PC-3 (cell line): Measurements from ENCODE around the gene POLR1D. TPM values are rescaled to one million over a fixed set of nuclear protein-coding genes. Genes with fewer than 3 reads are reported as not detected.

Experiments
- ATAC-seq: fragments of 200-7000 bp; cut with Tn5 transposase; 2 replicates; pipeline ENCODE4 v1.9.1; 2020; ENCODE audit warnings: mild to moderate bottlenecking, moderate library complexity
- BruUV-seq: library from RNA; stranded (reverse); fragments of 400-500 nt; replicated peaks from 2 replicates; lab custom pipeline; 2021; lab: Mats Ljungman, UMichigan
- CTCF ChIA-PET: fragments of 300-600 bp; sonication (Branson Sonifier 250); formaldehyde crosslinking; loops from one replicate; lab custom pipeline; 2022; ENCODE audit warnings: antibody characterized with exemption; lab: Charles Lee
- POLR2A ChIA-PET: fragments of 300-600 bp; sonication (Branson Sonifier 250); formaldehyde crosslinking; loops from one replicate; lab custom pipeline; 2022; ENCODE audit warnings: antibody characterized with exemption; ENCODE audit not compliant: unreplicated experiment; lab: Charles Lee
- DNase-seq: peaks from one replicate; pipeline ENCODE4 v3.0.0-alpha.2; 2015
- H2AFZ ChIP-seq: fragments of 300-600 bp; sonication (generic); 2 replicates; pipeline ENCODE4 v1.6.0; 2016; ENCODE audit warnings: antibody characterized with exemption, low read length
- H3F3A ChIP-seq: fragments of 300-600 bp; sonication (generic); one replicate; pipeline ENCODE4 v1.6.0; 2017; ENCODE audit warnings: antibody characterized with exemption, low read length, control low read depth, mild to moderate bottlenecking; ENCODE audit not compliant: unreplicated experiment
- H3K27ac ChIP-seq: fragments of 300-600 bp; sonication (generic); 2 replicates; pipeline ENCODE4 v1.5.1; 2016; ENCODE audit warnings: mild to moderate bottlenecking, low read length
- H3K27me3 ChIP-seq: fragments of 300-600 bp; sonication (generic); 2 replicates; pipeline ENCODE4 v1.6.1; 2016; ENCODE audit warnings: low read length, mixed read lengths
- H3K36me3 ChIP-seq: fragments of 300-600 bp; sonication (generic); 2 replicates; pipeline ENCODE4 v1.6.1; 2016; ENCODE audit warnings: low read depth, mixed run types, low read length, mixed read lengths
- H3K4me1 ChIP-seq: fragments of 300-600 bp; sonication (generic); 2 replicates; pipeline ENCODE4 v1.5.1; 2016; ENCODE audit warnings: low read length; ENCODE audit not compliant: insufficient read depth
- H3K4me2 ChIP-seq: fragments of 300-600 bp; sonication (generic); 2 replicates; pipeline ENCODE4 v1.6.0; 2016; ENCODE audit warnings: low read length
- H3K4me3 ChIP-seq: fragments of 300-600 bp; sonication (generic); 2 replicates; pipeline ENCODE4 v1.5.1; 2016; ENCODE audit warnings: mild to moderate bottlenecking, low read length, mixed read lengths
- H3K79me2 ChIP-seq: fragments of 300-600 bp; sonication (generic); 2 replicates; pipeline ENCODE4 v1.6.1; 2017; ENCODE audit warnings: low read length, mixed read lengths
- H3K9ac ChIP-seq: fragments of 300-600 bp; sonication (generic); 2 replicates; pipeline ENCODE4 v1.6.0; 2016; ENCODE audit warnings: mild to moderate bottlenecking, low read length
- H3K9me2 ChIP-seq: fragments of 300-600 bp; sonication (generic); replicated peaks from 2 replicates; pipeline ENCODE4 v1.6.1; 2016; ENCODE audit warnings: mixed run types, low read length, mixed read lengths
- H3K9me3 ChIP-seq: fragments of 300-600 bp; sonication (generic); 2 replicates; pipeline ENCODE4 v1.6.1; 2016; ENCODE audit warnings: low read length, mixed read lengths
- H4K20me1 ChIP-seq: fragments of 300-600 bp; sonication (generic); 2 replicates; pipeline ENCODE4 v1.6.1; 2016; ENCODE audit warnings: low read length, mixed read lengths
- EZH2 ChIP-seq: fragments of 300-600 bp; sonication (generic); IDR thresholded peaks from one replicate; pipeline ENCODE4 v1.6.1; 2017; ENCODE audit warnings: antibody characterized with exemption, mild to moderate bottlenecking, low read length; ENCODE audit not compliant: unreplicated experiment
- EZH2phosphoT487 ChIP-seq: fragments of 300-600 bp; sonication (generic); IDR thresholded peaks from 2 replicates; pipeline ENCODE4 v1.6.1; 2018; ENCODE audit warnings: mild to moderate bottlenecking, antibody characterized with exemption, low read length, borderline replicate concordance
- intact Hi-C: fragments of 100-400 bp; cut with micrococcal nuclease; formaldehyde crosslinking; loops from 2 replicates; pipeline ENCODE4 v1.9.0; 2023
- total RNA-seq: library from RNA; depleted of rRNA; stranded (reverse); fragments of >200 nt; gene quantifications from 2 replicates; pipeline ENCODE4 v1.2.3, GENCODE V29; 2014
- TF ChIP-seq, protein P1 (sequence below): fragments of 300-600 bp; sonication (generic); conservative IDR thresholded peaks from 2 replicates; pipeline ENCODE4 v1.5.1; 2017; ENCODE audit warnings: antibody characterized with exemption, low read depth, mild to moderate bottlenecking, low read length

POLR1D gene
- total RNA-seq, 1 experiment from 2014 or later = 97.9 TPM

DNA sequence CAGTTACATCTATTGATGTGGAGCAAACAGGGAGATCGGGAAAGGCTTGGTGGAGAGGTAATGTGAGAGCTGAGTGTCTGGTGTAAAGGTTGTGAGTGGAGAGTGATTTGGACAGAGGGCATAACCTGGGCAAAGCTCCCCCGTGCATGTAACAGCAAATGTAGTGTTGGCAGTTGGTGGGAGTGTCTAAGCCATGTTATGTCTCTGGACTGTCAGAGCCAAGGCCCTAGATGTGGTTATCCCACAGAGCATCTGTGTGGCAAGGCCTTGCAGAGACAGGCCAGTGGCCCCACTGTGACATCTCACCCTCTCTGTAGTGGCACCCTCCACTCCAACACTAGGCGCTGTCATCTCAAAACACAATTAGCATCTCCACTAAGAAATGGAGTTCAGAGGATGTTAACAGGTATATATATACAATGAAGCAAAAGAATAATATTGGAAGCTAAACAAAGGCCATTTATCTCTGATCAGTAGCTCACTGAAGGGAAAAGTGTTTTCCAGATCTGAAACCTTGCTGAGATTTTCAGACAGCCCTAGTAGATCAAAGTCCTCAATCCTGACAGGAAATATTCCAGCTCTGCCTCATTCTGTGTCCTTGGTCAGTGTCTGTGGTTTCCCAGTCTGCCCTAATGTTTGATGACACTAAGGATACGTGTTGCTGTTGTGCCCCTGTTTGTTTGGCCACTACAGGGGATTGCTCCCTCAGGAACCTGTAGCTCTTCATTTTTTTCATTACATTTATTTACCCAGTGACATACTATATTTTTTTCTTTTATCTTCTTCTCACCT lies 20.2 kb downstream of the POLR1D start:
- no peak overlapping the region for H3K9ac ChIP-seq
- no peaks in the 10 kb centered on the region for H3F3A ChIP-seq
- no peak overlapping the region for H3K4me2 ChIP-seq
- no peak overlapping the region for H2AFZ ChIP-seq
- no peaks in the 10 kb centered on the region for H4K20me1 ChIP-seq
- H3K9me3 ChIP-seq = no peaks in the 10 kb centered on the region
- no peaks in the 10 kb centered on the region for H3K9me2 ChIP-seq
- no peaks in the 10 kb centered on the region for H3K36me3 ChIP-seq
- H3K27ac ChIP-seq = no peak overlapping the region
- H3K79me2 ChIP-seq = 0 out of 2 replicates have a peak, but pooled peaks cover 20% of the 10 kb centered on the region
- ChIA-PET CTCF (no interaction called here), POLR2A (no interaction called here)
- no peak for DNase-seq
- no TSS peak for BruUV-seq
- no peaks in the 10 kb centered on the region for H3K27me3 ChIP-seq
- H3K4me3 ChIP-seq = no peak overlapping the region
- H3K4me1 ChIP-seq = peaks cover 10% of the 10 kb centered on the region
- TF ChIP-seq, protein P1, sequence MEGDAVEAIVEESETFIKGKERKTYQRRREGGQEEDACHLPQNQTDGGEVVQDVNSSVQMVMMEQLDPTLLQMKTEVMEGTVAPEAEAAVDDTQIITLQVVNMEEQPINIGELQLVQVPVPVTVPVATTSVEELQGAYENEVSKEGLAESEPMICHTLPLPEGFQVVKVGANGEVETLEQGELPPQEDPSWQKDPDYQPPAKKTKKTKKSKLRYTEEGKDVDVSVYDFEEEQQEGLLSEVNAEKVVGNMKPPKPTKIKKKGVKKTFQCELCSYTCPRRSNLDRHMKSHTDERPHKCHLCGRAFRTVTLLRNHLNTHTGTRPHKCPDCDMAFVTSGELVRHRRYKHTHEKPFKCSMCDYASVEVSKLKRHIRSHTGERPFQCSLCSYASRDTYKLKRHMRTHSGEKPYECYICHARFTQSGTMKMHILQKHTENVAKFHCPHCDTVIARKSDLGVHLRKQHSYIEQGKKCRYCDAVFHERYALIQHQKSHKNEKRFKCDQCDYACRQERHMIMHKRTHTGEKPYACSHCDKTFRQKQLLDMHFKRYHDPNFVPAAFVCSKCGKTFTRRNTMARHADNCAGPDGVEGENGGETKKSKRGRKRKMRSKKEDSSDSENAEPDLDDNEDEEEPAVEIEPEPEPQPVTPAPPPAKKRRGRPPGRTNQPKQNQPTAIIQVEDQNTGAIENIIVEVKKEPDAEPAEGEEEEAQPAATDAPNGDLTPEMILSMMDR = no peak
- TF ChIP-seq EZH2 = no peak
- no peak for TF ChIP-seq EZH2phosphoT487
- intact Hi-C loops = no loop called here
- no peak for ATAC-seq

DNA sequence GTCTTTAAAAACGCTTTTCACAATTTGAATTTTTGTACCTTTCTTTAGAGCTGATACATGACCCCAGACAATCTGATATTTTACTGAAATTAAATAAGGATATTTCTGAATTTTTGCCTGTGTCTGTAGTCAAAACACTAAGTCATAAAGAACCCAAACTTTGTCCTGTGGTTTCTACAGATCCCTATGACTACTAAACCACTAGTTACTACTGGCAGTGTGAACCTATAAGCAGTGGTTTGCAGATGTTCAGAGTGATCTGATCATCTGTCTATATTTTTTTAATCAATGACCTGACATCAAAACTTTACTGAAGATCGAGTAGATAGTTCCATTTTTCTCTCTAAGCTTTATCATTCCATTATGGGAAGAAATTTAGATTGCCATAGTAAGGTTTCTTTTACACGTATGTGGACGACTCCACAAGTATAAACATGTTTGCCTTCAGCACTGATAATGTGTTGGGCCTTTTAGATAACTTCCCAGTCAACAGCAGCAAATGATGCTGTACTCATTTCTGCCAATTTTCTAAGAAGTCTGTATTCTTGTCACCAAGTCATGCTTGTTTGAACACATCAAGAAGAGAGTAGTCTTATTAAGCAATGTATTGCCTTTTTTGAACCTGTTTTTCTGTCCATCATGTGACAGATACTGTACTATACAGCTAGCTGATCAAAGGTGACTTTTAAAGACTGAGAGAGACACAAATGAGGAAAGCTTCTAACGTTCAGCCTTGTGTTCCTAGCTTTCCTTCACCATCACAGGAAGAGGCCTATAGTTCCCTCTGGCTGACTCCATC lies 21.8 kb downstream of the POLR1D start:
- no peaks in the 10 kb centered on the region for H3K9me2 ChIP-seq
- H3K9ac ChIP-seq = no peak overlapping the region
- no peaks in the 10 kb centered on the region for H4K20me1 ChIP-seq
- DNase-seq (no peak), ATAC-seq (no peak)
- H2AFZ ChIP-seq = no peak overlapping the region
- no peak overlapping the region for H3K27ac ChIP-seq
- no TSS peak for BruUV-seq
- H3K36me3 ChIP-seq = peaks cover 5% of the 10 kb centered on the region
- intact Hi-C loops = no loop called here
- no peaks in the 10 kb centered on the region for H3K9me3 ChIP-seq
- H3K27me3 ChIP-seq = no peaks in the 10 kb centered on the region
- no peaks in the 10 kb centered on the region for H3F3A ChIP-seq
- no peak overlapping the region for H3K4me2 ChIP-seq
- TF ChIP-seq, protein P1 = no peak
- no peak for TF ChIP-seq EZH2phosphoT487
- no peak for TF ChIP-seq EZH2
- H3K4me3 ChIP-seq = no peak overlapping the region
- 0 out of 2 replicates have a peak, but pooled peaks cover 14% of the 10 kb centered on the region for H3K79me2 ChIP-seq
- peaks cover 10% of the 10 kb centered on the region for H3K4me1 ChIP-seq
- ChIA-PET CTCF (interaction anchor here (1.1 kb wide), 1 partner anchor 24 kb away, joined by 3 read pairs; no protein-coding TSS in a partner anchor), POLR2A (no interaction called here)
